B cell (primary cell): ENCODE results near the gene DIAPH1. TPM values are rescaled to one million over a fixed set of nuclear protein-coding genes. Genes with fewer than 3 reads are reported as not detected.

Source experiments
- ATAC-seq: fragments of 200-7000 bp; cut with Tn5 transposase; one replicate; pipeline ENCODE4 v1.10.0; 2021; ENCODE audit warnings: low read depth, mild to moderate bottlenecking, moderate number of reproducible peaks, moderate library complexity
- CTCF ChIA-PET: fragments of 350-600 bp; sonication (Branson Sonifier 250); formaldehyde crosslinking; loops from one replicate; lab custom pipeline; 2021; ENCODE audit warnings: antibody characterized with exemption, inconsistent platforms; lab: Charles Lee
- POLR2A ChIA-PET: fragments of 350-600 bp; sonication (Branson Sonifier 250); formaldehyde crosslinking; loops from one replicate; lab custom pipeline; 2021; ENCODE audit warnings: antibody characterized with exemption; lab: Charles Lee
- DNase-seq: peaks from one replicate; pipeline ENCODE4 v3.0.0; 2013
- H2AFZ ChIP-seq: 2 replicates; pipeline ENCODE4 v1.6.1; 2012; ENCODE audit warnings: mild to moderate bottlenecking, low read depth, low read length; ENCODE audit not compliant: insufficient read depth, poor library complexity, severe bottlenecking
- H3K27ac ChIP-seq, 2 donors: 1 replicate in 1 of 2; 2 replicates in 1 of 2; pipeline ENCODE4 v1.5.1; 2012 to 2013; ENCODE audit warnings: low read length in 2 of 2, mild to moderate bottlenecking in 2 of 2, moderate library complexity in 1 of 2
- H3K27me3 ChIP-seq, 4 experiments: fragments of 200-600 bp in 1 of 4; sonication (generic) in 1 of 4; replicated peaks in 1 of 4; 1 replicate in 2 of 4; 2 replicates in 2 of 4; pipeline versions ENCODE4 v1.6.1 to v1.7.0; 2013 to 2016; ENCODE audit warnings: low read length in 3 of 4, mild to moderate bottlenecking in 2 of 4, mixed read lengths in 1 of 4, moderate library complexity in 1 of 4; ENCODE audit not compliant: insufficient read depth in 4 of 4, control insufficient read depth in 3 of 4; ENCODE audit errors: control extremely low read depth in 1 of 4
- H3K36me3 ChIP-seq, 2 experiments: replicated peaks in 1 of 2; 1 replicate in 1 of 2; 2 replicates in 1 of 2; pipeline versions ENCODE4 v1.6.1 to v1.7.1; 2013; ENCODE audit warnings: low read length in 1 of 2; ENCODE audit not compliant: insufficient read depth in 2 of 2, control insufficient read depth in 1 of 2; ENCODE audit errors: control extremely low read depth in 1 of 2, extremely low read depth in 1 of 2
- H3K4me1 ChIP-seq, 2 donors: fragments of 200-600 bp in 1 of 2; sonication (generic) in 1 of 2; 1 replicate in 1 of 2; 2 replicates in 1 of 2; pipeline versions ENCODE4 v1.5.1 to v1.6.1; 2013 to 2017; ENCODE audit warnings: low read length in 2 of 2; ENCODE audit not compliant: control insufficient read depth in 2 of 2, insufficient read depth in 2 of 2
- H3K4me2 ChIP-seq: replicated peaks from 2 replicates; pipeline ENCODE3; 2012; ENCODE audit warnings: mild to moderate bottlenecking, low read depth, low read length; ENCODE audit not compliant: poor library complexity, severe bottlenecking
- H3K4me3 ChIP-seq, 5 experiments: fragments of 200-600 bp in 1 of 5; sonication (generic) in 1 of 5; 1 replicate in 3 of 5; 2 replicates in 2 of 5; pipeline versions ENCODE4 v1.5.1 to v1.7.0; 2011 to 2016; ENCODE audit warnings: low read length in 4 of 5, mild to moderate bottlenecking in 4 of 5, low read depth in 2 of 5, control low read depth in 1 of 5, moderate library complexity in 1 of 5; ENCODE audit not compliant: insufficient read depth in 1 of 5; ENCODE audit errors: control extremely low read depth in 1 of 5, extremely low read depth in 1 of 5
- H3K79me2 ChIP-seq: fragments of 200-600 bp; sonication (generic); one replicate; pipeline ENCODE4 v1.6.0; 2016; ENCODE audit warnings: low read length; ENCODE audit not compliant: control insufficient read depth, insufficient read depth
- H3K9ac ChIP-seq: fragments of 200-600 bp; sonication (generic); 2 replicates; pipeline ENCODE4 v1.6.1; 2017; ENCODE audit warnings: mild to moderate bottlenecking, low read length, moderate library complexity
- H3K9me3 ChIP-seq, 3 donors: one replicate each; pipeline versions ENCODE4 v1.6.1 to v1.7.1; 2013; ENCODE audit warnings: low read length in 2 of 3; ENCODE audit not compliant: control insufficient read depth in 2 of 3, insufficient read depth in 1 of 3; ENCODE audit errors: control extremely low read depth in 1 of 3
- H4K20me1 ChIP-seq: 2 replicates; pipeline ENCODE4 v1.6.0; 2012; ENCODE audit warnings: mild to moderate bottlenecking, low read length; ENCODE audit not compliant: insufficient read depth, control insufficient read depth, poor library complexity, severe bottlenecking
- H3K27ac Mint-ChIP-seq: one replicate; pipeline ENCODE4 v1.8.0; 2021; ENCODE audit warnings: mixed read lengths
- H3K27me3 Mint-ChIP-seq: one replicate; pipeline ENCODE4 v1.8.0; 2021; ENCODE audit warnings: mixed read lengths
- H3K4me1 Mint-ChIP-seq: one replicate; pipeline ENCODE4 v1.8.0; 2021; ENCODE audit warnings: mixed read lengths
- H3K4me3 Mint-ChIP-seq: one replicate; pipeline ENCODE4 v1.8.0; 2021; ENCODE audit warnings: mixed read lengths
- H3K9me3 Mint-ChIP-seq: one replicate; pipeline ENCODE4 v1.8.0; 2022; ENCODE audit warnings: mixed read lengths; ENCODE audit not compliant: insufficient read depth
- EZH2 ChIP-seq: IDR thresholded peaks from 2 replicates; pipeline ENCODE4 v1.6.1; 2012; ENCODE audit warnings: borderline replicate concordance, low read depth, mild to moderate bottlenecking, moderate library complexity, low read length; ENCODE audit not compliant: insufficient read depth, poor library complexity, severe bottlenecking
- WGBS: methylation state at CpG from one replicate; pipeline ENCODE4 v1.1.5; 2013; ENCODE audit warnings: missing lambda C conversion rate; ENCODE audit not compliant: insufficient coverage; 5-methylcytosine and 5-hydroxymethylcytosine counted together
- intact Hi-C: fragments of 100-400 bp; cut with micrococcal nuclease; formaldehyde crosslinking; loops from one replicate; pipeline ENCODE4 v1.10.0; 2022
- polyA plus RNA-seq: library from polyadenylated mRNA; depleted of rRNA; stranded (reverse); fragments of >200 nt; gene quantifications from 2 replicates; pipeline ENCODE4 v1.2.3, GENCODE V29; 2012
- total RNA-seq, 2 donors: library from RNA; stranded (reverse); fragments of 120-200 nt in 1 of 2; gene quantifications; 1 replicate in 1 of 2; 2 replicates in 1 of 2; pipeline versions ENCODE4 v1.2.3 to v1.2.4, GENCODE V29; 2013 to 2022
- TF ChIP-seq, protein P1 (sequence below): fragments of 200-600 bp; IDR thresholded peaks from one replicate; pipeline ENCODE4 v1.8.0; 2022; ENCODE audit warnings: antibody characterized with exemption, mild to moderate bottlenecking

The DIAPH1 gene
- total and polyA plus RNA-seq, 2 donors (not counting 1 experiment from before 2014, with no cell fraction given), result 59.7 to 113 TPM

DNA sequence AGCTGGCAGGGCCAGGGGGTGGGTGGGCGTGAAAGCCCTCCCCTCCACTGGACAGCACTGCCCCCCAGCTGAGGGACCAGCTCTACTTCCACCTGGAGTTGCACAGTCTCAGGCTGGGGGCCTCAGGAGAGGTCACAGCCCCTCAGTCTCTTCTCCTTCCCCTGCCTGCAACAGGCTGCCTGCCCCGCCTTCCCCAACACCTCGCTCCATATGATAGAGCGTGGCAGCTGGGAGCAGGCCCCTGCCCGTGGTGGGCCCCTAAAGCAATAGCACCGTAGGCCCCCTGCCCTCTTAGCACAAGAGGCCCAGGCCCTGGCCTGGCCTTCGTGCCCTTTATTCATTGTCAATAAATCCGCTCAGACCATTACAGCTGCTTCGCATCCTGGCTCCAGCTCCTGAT is 21.9 kb upstream of the DIAPH1 start:
- Histone ChIP-seq H2AFZ (no peak overlapping the region), H3K27ac (no peak overlapping the region), H3K4me2 (no peak overlapping the region), H3K36me3 (peaks cover 4 to 34% of the 10 kb centered on the region in 2 experiments), H3K9ac (no peak overlapping the region), H3K4me1 (peaks cover 12 to 16% of the 10 kb centered on the region in 2 donors), H4K20me1 (peaks cover 4% of the 10 kb centered on the region), H3K27me3 (no peaks in the 10 kb centered on the region), H3K4me3 (no peak overlapping the region), H3K79me2 (peaks cover 17% of the 10 kb centered on the region), H3K9me3 (no peaks in the 10 kb centered on the region)
- H3K27ac Mint-ChIP-seq, result no peak overlapping the region
- CTCF ChIA-PET, result interaction anchor here (0.7 to 2.2 kb wide), 3 partner anchors 27 to 77 kb away, joined by 3 to 6 read pairs (median 3); no protein-coding TSS in a partner anchor
- intact Hi-C loops, result no loop called here
- 90% methylated on average over 6 of the region's 9 CpGs for WGBS
- POLR2A ChIA-PET, result interaction anchor here (1.1 kb wide), 1 partner anchor 11 kb away, joined by 3 read pairs; the partner anchor contains the start of gene FCHSD1
- TF ChIP-seq, protein P1, sequence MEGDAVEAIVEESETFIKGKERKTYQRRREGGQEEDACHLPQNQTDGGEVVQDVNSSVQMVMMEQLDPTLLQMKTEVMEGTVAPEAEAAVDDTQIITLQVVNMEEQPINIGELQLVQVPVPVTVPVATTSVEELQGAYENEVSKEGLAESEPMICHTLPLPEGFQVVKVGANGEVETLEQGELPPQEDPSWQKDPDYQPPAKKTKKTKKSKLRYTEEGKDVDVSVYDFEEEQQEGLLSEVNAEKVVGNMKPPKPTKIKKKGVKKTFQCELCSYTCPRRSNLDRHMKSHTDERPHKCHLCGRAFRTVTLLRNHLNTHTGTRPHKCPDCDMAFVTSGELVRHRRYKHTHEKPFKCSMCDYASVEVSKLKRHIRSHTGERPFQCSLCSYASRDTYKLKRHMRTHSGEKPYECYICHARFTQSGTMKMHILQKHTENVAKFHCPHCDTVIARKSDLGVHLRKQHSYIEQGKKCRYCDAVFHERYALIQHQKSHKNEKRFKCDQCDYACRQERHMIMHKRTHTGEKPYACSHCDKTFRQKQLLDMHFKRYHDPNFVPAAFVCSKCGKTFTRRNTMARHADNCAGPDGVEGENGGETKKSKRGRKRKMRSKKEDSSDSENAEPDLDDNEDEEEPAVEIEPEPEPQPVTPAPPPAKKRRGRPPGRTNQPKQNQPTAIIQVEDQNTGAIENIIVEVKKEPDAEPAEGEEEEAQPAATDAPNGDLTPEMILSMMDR, result no peak
- no peak for TF ChIP-seq EZH2
- no peaks in the 10 kb centered on the region for H3K27me3 Mint-ChIP-seq
- peaks cover 14% of the 10 kb centered on the region for H3K4me1 Mint-ChIP-seq
- ATAC-seq, result no peak
- no peak for DNase-seq
- no peak overlapping the region for H3K4me3 Mint-ChIP-seq
- no peaks in the 10 kb centered on the region for H3K9me3 Mint-ChIP-seq

DNA sequence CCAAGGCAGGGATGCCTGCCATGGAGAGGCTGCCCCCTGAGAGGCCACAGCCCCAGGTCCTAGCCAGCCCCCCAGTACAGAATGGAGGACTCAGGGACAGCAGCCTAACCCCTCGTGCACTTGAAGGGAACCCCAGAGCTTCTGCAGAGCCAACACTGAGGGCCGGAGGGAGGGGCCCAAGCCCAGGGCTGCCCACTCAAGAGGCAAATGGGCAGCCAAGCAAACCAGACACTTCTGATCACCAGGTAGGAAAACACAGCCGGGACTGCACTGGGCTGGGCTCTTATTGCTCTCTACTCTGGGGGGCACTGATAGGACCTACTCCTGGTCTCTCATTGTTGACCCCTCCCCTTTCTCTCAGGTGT is 21.2 kb upstream of the DIAPH1 start:
- WGBS, result 95% methylated on average over 3 of the region's 3 CpGs
- Mint-ChIP-seq H3K9me3 (no peaks in the 10 kb centered on the region), H3K27ac (no peak overlapping the region), H3K27me3 (no peaks in the 10 kb centered on the region), H3K4me3 (no peak overlapping the region), H3K4me1 (peaks cover 20% of the 10 kb centered on the region)
- Histone ChIP-seq H2AFZ (no peak overlapping the region), H3K9ac (no peak overlapping the region), H4K20me1 (peaks cover 11% of the 10 kb centered on the region), H3K36me3 (peaks cover 2 to 28% of the 10 kb centered on the region in 2 experiments), H3K27me3 (no peaks in the 10 kb centered on the region), H3K27ac (no peak overlapping the region), H3K4me3 (no peak overlapping the region), H3K79me2 (peaks cover 24% of the 10 kb centered on the region), H3K4me1 (peaks cover 19 to 23% of the 10 kb centered on the region in 2 donors), H3K9me3 (no peaks in the 10 kb centered on the region), H3K4me2 (no peak overlapping the region)
- CTCF ChIA-PET, result interaction anchor here (1.0 to 7.6 kb wide), 3 partner anchors 22 to 76 kb away, joined by 3 to 116 read pairs (median 6); partner anchors contain the start of gene DIAPH1
- intact Hi-C loops, result no loop called here
- ATAC-seq, result no peak
- TF ChIP-seq, protein P1, result no peak
- TF ChIP-seq EZH2, result no peak
- no peak for DNase-seq
- POLR2A ChIA-PET, result interaction anchor here (1.1 kb wide), 1 partner anchor 11 kb away, joined by 3 read pairs; the partner anchor contains the start of gene FCHSD1
